Measurements from ENCODE around the gene ISLR2.
A peak's percentile ranks its signal among the peaks of the same experiment; 100 is the strongest.
"Not testable (repeated sequence)": the region's sequence is repeated elsewhere in the genome, so short reads cannot be mapped to it uniquely, and the experiment has no call there.

Gene ISLR2

GRCh38 chr15:74130155-74130848 is at the start of gene ISLR2:
ISLR2 (plus strand) TSS chr15:74130586; CDS start chr15:74132755, 2,169 bp downstream.
- DNase-seq: no peak

- not testable (repeated sequence) for DNase-seq
Observed at GRCh38 chr15:74082450-74082849, 47.9 kb upstream of the ISLR2 start, which contains the start of gene GOLGA6A. GOLGA6A (minus strand) TSS chr15:74082550; CDS start chr15:74082509, 41 bp downstream.

GRCh38 chr15:74094567-74094966 is 35.8 kb upstream of the ISLR2 start:
- not testable (repeated sequence) for DNase-seq

GRCh38 chr15:74095610-74096009 is 34.8 kb upstream of the ISLR2 start:
- not testable (repeated sequence) for DNase-seq

GRCh38 chr15:74096753-74097474 is 33.5 kb upstream of the ISLR2 start:
- not testable (repeated sequence) for DNase-seq

- not testable (repeated sequence) for DNase-seq
Observed at GRCh38 chr15:74099963-74100733, 30.2 kb upstream of the ISLR2 start.

GRCh38 chr15:74108111-74108510 is 22.3 kb upstream of the ISLR2 start:
- DNase-seq: no peak

- DNase-seq: not testable (repeated sequence)
Observed at GRCh38 chr15:74108611-74109010, 21.8 kb upstream of the ISLR2 start.

GRCh38 chr15:74109713-74110112 is 20.7 kb upstream of the ISLR2 start:
- no peak for DNase-seq

- DNase-seq: no peak
Observed at GRCh38 chr15:74120426-74120825, 10.0 kb upstream of the ISLR2 start.

GRCh38 chr15:74121039-74121438 is 9.3 kb upstream of the ISLR2 start:
- no peak for DNase-seq

GRCh38 chr15:74121858-74122257 is 8.5 kb upstream of the ISLR2 start:
- DNase-seq: no peak

GRCh38 chr15:74122403-74123130 is 7.8 kb upstream of the ISLR2 start:
- no peak for DNase-seq

GRCh38 chr15:74123131-74123429 is 7.3 kb upstream of the ISLR2 start:
- no peak for DNase-seq

GRCh38 chr15:74123658-74124057 is 6.7 kb upstream of the ISLR2 start:
- DNase-seq: no peak

GRCh38 chr15:74124196-74124595 is 6.2 kb upstream of the ISLR2 start:
- no peak for DNase-seq

- no peak for DNase-seq
Observed at GRCh38 chr15:74124759-74125158, 5.6 kb upstream of the ISLR2 start.

- DNase-seq: peak; percentile 52 to 88
Observed at GRCh38 chr15:74127255-74127953, 3.0 kb upstream of the ISLR2 start.

- DNase-seq: no peak
Observed at GRCh38 chr15:74127954-74128784, 2.2 kb upstream of the ISLR2 start.

GRCh38 chr15:74128785-74129585 is 1.4 kb upstream of the ISLR2 start:
- DNase-seq: no peak

Measured in SW 1271 (cell line).